HG03280 (cell line): Measurements from ENCODE around the gene BLM.
"Not testable (repeated sequence)": the region's sequence is repeated elsewhere in the genome, so short reads cannot be mapped to it uniquely, and the experiment has no call there.

ENCODE experiments used
- ATAC-seq: cut with Tn5 transposase; IDR thresholded peaks from one replicate; pipeline ENCODE4 v1.9.1; 2021; ENCODE audit warnings: mild to moderate bottlenecking, moderate library complexity; ENCODE audit not compliant: unreplicated experiment

Gene BLM

DNA sequence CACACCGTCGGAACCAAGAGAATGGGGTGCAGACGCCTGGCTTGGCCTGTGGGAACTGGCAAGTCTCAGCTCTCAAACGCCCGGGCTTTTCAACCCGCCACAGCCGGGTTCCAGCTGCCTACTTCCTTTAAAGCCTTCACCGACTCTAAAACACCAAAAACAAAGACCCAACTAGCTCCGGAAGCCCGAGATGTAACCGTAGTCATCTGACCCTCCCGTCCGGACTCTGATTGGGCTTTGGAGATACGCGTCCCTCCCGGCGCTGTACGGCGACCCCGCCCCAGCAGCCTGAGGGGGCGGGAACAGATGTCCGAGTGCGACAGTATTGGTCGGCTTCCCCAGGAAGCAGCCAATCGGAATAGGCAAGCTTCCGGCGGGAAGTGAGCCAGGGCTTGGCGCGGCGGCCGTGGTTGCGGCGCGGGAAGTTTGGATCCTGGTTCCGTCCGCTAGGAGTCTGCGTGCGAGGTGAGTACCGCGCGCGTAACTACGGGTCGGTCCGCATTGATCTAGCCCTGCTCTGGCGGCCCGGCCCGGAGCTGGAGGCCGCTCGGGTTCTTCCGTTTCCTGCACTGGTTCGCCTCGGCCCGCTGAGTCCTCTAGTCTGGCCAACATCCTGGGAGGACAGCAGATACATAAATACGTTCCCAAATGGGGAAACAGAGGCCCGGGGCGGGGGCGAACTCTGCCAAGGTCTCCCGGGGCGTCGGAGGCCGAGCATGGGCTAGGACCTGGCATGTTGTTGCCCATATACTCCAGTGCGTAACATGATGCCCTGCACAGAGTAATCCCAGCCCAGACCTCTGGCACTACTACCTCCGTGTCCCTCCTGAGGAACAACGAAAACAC lies at the start of gene BLM:
BLM (plus strand) TSS at position 371 of the 846 bp plus-strand sequence. CDS start 30,047 bp downstream, outside the sequence.
- ATAC-seq: peak; percentile 99

DNA sequence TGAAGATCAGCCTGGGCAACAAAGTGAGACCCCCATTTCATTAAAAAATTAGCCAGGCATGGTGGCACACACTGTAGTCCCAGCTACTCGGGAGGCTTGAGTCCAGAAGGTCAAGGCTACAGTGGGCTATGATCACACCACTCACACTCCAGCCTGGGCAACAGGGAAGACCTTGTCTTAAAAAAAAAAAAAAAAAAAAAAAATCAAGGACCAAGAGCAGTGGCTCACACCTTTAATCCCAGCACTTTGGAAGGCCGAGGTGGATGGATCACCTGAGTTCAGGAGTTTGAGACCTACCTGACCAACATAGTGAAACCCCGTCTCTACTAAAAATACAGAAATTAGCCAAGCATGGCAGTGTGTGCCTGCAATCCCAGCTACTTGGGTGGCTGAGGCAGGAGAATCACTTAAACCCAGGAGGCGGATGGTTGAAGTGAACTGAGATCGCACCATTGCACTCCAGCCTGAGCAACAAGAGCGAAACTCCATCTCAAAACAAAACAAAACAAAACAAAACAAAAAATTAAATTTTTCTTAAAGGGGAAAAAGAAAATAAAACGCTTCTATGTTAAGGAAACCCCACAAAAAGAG lies 49.3 kb upstream of the BLM start:
- ATAC-seq: not testable (repeated sequence)

DNA sequence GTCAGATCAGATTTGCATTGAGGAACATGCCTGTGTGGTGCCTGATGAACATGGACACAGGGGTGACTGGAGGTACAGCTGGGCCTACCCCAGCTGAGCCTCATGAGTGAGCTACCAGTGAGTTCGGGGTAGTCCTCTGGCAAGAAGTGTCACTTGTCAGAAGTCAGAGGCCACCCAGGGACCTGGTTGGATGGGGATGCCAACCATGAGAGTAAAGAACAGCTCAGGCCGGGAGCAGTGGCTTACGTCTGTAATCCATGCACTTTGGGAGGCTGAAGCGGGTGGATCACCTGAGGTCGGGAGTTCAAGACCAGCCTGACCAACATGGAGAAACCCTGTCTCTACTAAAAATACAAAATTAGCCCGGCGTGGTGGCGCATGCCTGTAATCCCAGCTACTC lies 46.5 kb upstream of the BLM start:
- ATAC-seq: not testable (repeated sequence)

DNA sequence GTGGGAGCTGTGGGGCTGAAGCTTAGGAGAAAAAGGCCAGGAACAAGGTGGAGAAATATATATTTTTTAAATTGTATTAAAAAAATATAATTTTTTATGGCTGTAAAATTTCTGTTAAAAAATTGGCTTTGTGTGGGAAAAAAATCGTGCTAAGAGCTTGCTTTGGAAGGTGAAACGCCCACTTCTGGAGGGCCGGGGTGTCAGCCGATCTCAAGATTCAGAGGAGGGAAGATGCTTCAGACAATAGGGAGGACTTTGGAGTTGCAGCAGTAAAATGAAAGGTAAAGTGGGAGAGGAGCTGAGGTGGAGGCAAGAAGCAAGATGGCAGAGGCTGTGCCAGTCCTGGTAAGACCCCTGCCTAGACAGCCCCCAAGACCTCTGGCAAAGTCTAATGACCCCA lies 45.9 kb upstream of the BLM start:
- ATAC-seq: no peak

DNA sequence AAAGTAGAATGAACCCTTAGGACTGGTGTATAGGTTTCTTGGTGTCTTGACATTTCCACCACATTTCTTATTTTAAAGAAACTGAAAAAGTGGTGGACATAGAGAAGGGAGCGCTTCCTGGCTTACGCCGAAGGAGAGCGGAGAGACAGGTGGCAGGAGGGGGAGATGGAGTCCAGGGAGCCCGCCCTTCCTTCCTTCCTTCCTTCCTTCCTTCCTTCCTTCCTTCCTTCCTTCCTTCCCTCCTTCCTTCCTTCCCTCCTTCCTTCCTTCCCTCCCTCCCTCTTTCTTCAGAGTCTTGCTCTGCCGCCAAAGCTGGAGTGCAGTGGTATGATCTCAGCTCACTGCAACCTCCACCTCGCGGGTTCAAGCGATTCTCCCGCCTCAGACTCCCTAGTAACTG lies 43.8 kb upstream of the BLM start:
- not testable (repeated sequence) for ATAC-seq

DNA sequence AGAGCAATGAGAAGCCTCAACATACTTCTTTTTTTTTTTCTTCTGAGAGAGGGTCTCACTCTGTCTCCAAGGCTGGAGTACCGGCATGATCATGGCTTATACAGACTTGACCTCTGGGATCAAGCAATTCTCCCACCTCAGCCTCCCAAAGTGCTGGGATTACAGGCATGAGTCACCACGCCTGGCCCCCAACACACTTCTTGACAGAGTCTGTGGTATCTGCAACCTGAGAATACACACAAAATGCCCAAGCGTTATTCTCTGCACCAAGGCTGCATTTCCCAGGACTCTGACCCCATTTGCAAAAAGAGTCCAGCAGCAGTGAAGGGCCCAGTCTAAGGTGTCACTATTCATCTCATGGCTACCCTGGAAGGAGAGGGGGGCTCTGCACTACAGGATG lies 42.7 kb upstream of the BLM start:
- ATAC-seq: no peak

DNA sequence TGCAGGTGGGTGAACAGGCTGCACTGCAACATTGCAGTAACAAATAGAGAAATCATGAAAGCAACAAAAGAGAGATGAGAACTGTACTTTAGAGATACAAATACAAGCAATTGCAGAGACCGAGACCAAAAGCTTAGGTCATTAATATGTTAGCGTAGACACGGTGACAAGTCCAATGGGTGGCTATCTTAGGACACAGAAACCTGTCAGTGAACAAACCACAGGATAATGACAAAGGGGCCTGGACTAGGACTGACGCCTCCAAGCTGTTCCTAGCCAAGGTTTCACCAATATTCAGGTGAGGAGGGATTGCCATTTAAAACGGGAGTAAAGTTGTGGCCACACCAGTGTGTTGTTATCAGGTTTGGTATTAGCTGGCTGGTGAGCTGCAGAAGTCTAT lies 41.7 kb upstream of the BLM start:
- ATAC-seq: no peak

DNA sequence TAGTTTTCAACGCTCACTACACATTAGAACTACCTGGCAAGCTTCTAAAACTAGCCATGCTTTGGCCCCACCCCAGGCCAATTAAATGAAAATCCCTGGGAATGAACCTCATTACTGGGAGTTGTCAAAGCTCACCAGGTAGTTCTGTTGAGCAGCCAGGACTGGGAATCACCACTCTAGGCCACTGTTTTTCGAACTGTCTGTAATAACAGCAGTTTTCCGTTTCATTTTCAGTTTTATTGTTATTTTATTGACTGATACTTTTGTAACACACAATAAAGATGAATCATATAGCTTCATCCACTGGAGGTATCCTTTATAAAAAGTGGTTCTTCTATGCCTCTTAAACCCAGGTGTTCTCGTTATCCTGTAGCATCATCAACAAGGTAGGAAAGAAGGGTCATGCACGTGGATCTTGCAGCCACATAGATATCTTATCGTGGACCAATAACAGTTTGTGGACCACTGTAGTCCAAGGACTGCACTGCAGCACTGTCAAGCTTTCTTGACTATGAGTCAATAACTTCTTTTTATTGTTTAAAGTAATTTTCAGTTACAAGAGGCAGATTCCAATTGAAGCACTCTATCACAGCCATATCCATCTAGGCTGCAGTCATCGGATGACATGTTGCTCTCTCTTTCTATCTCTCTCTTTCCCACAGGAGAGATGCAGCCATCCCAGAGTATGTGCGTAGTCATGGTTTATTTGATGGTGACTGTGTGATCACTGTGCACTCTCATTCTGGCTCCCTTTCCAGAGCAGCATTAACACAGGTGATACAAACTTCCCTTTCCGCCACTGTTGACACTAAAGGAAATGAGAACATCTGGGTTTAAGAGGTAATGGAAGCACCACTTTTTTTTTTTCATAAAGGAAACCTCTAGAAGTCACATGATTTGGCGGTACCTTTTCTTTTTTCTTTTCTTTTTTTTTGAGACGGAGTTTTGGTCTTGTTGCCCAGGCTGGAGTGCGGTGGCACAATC lies 39.0 kb upstream of the BLM start:
- no peak for ATAC-seq

DNA sequence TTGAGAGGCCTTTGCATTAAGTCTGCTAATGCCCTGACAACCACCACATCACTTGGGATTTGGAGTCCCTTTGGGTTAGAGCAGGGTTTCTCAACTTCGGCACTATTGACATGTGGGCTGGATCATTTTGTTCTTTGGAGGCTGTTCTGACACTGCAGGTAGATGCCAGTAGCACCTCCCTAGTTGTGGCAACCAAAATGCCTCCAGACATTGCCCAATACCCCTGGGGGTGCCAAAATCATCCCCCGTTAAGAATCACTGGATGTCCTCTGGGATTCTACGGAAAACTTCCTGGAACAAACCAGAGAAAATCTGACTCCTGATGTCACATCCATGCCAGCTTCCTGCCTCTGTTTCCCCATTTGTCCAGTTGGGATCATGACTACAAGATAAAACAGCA lies 37.2 kb upstream of the BLM start:
- ATAC-seq: no peak

DNA sequence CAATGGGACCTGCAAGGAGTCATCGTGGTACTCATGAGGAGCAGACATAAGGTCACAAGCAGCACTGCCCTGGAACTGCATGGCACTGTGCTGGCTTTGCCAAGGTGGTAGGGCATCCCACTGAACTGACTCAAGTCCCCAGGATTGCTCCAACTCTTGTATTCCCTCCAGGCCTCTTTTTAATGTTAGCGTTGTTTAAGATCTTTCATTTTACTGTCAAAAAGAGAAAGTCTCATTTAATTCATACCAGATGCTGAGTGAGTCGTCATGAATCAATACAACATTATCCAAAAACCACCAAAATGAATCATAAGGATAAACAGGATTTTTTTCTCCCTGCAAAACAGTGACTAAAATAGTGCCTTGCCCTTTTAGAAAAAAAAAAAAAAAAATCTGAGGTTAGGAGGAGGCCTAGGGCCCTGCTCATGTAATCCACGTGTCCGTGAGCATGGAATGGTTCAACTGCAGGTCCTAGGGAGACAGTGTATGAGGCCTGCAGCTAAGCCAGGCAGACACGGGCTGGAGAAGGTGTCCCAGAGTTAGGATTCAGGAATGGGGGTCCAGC lies 36.7 kb upstream of the BLM start:
- ATAC-seq: no peak

DNA sequence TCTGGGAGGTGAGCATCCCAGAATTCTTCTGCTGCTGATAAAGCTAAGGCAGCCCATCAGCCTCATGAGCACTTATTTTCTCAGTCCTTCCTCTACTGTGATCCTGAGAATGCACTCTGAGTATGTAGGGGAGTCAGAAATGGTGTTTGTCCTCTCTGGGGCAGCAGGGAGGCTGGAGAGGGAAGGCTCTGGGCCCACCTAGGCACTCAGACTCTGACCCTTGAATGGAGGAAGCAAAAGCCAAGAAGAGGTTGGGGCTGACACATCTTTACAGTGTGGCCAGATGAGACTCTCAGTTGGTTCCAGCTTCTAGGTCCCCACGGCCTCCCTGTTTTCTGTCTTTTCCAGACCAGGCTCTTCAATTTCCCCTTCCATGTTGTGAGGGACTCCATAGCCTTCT lies 36.1 kb upstream of the BLM start:
- ATAC-seq: no peak

DNA sequence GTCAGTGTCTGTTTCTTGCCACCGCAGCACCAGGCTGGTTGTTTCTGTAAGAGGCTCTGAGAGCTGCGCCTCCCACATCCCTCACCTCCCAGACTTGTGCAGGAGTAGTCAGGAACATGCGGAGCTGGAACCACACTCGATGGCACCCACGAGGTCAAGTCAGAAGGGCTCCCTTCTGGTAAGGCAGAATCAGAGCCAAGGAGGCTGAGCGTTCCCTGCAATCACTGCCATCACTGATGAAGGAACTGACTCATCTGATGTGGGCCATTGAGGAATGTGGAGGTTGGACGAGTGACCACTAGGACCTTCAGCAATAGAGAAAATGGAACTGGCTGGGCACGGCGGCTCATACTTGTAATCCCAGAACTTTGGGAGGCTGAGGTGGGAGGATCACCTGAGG lies 35.7 kb upstream of the BLM start:
- ATAC-seq: no peak

DNA sequence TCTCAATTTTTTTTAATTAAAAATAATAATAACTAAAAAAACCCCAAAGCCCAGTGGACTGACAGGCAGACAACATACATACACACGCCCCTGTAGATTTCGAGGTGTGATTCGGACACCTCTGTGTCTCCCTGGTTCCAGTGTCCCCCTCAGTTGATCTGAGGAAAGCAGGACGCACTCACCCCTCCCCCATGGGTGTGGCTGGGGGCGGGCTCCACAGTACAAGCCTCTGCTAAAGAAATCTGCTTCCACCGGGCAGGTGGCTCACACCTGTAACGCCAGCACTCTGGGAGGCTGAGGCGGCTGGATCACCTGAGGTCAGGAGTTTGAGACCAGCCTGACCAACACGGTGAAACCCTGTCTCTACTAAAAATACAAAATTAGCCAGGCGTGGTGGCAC lies 33.8 kb upstream of the BLM start:
- ATAC-seq: no peak

DNA sequence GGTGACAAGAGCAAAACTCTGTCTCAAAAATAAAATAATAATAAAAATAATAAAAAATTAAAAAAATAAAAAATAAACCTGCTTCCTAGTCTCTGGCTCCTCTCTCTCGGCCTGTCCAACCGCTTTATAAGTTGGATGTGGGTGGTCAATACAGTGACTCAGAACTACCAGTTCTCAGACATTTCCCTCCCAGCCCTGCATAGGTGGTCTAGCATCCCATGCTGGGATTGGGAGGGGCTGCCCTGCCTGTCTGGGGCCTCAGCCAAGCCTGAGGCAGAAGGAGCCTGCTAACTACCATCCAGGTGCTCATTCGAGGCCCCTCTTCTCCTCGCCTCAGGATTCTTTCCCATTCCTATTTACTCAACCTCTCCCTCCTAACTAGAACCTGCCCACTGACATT lies 33.3 kb upstream of the BLM start:
- ATAC-seq: no peak

DNA sequence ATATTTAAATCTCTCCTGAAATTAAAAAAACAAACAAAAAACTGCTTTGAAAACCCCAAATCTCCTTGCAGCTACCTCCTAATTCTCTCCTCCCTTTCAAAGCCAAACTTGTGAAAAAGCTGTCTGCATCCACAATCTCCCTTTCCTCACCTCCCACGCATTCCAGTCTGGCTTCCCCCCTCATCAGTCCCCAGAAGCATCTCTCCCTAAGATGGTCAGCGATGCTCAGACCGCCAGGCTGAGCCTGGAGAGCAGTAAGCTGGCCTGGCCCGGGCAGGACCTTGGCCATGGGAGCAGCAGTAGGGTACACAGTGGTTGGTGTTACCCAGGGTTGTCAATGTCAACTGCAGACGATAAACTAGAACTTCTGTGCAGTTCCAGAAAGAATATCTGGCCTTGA lies 32.9 kb upstream of the BLM start:
- no peak for ATAC-seq

DNA sequence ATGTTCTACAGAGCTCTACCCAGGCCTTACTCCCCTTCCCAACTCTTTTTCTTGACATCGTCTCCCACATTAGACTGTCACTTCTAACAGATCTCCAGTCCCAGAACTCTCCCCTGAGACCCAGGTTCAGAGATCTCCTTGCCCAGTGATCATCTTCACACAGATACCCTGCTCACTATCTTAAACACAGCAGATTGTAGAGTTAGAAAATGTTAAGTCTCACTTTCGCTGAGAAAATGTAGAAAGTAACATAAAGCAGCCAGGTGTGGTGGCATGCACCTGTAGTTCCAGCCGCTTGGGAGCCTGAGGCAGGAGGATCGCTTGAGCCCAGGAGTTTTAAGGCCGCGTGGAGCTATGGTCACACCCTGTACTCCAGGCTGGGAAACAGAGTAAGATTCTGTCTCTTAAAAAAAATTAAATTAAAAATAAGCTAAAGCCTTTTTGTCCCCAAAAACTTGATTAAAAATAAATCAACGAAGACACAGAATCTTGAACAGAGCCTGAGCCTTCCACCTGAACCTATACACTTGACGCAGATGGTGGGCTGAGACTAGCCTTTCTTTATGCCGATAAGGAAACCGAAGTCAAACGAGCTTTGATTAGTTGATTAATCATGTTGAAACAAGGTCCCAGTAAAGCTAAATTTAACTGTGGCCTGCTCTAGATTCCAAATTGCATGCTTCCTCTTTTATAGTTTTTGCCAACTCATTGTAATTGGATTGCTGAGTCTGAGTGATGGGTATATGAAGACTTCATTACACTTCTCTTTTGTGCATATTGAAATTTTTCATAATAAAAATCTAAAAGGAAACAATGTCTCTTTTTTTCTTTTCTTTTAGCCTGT lies 31.3 kb upstream of the BLM start:
- no peak for ATAC-seq

DNA sequence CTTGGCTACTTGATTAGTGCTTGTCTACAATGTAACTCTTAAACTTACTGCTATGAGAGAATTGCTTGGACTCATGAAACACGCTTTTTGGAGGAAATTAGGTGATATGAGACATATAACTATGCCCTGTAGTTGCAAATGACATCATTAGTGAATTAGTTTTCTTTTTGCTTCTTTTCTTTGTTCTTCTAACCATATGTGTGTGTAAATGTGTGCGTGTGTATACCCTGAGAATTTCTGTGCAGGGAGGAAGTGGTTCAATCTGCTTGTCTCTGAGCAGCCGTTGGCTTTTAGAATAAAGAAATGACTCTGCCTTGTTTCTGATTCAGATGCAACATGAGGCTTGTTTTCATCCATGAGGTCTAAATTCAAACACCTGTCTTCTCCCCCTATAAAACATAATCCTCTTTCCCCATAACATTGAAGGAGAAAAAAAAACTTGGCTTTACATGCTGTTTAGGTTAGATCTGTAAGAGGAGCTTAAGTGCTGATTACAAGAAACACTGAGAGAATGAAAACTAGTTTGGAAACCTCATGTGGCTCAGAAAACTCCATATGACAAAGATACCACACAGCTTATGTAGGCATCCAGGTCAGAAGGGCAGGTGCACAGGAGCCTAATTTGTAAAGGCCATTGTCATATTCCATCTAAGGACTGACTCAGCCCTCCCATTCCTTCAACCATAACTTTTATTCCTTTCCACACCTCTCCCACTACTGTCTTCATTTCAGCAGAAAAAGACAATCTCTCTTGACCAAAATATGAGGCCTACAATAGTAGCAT lies 30.5 kb upstream of the BLM start:
- peak; percentile 82 for ATAC-seq

DNA sequence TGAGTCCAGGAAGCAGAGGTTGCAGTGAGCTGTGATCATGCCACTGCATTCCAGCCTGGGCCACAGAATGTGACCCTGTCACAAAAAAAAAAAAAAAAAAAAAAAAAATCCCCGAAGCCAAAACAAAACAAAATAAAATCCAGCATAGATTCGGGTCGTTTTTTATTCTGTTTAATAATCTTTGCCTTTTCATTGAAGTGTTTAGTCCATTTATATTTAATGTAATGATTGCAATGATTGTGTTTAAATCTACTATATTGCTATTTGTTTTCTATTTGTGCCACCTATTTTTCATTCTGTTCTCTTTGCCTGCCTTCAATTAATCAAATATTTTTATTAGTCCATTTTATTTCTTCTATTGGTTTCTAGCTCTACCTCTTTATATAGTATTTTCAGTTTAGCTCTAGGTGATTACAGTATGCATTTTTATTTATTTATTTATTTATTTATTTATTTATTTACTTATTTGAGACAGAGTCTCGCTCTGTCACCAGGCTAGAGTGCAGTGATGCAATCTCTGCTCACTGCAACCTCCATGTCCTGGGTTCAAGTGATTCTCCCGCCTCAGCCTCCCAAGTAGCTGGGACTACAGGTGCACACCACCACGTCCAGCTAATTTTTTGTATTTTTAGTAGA lies 27.7 kb upstream of the BLM start:
- not testable (repeated sequence) for ATAC-seq

DNA sequence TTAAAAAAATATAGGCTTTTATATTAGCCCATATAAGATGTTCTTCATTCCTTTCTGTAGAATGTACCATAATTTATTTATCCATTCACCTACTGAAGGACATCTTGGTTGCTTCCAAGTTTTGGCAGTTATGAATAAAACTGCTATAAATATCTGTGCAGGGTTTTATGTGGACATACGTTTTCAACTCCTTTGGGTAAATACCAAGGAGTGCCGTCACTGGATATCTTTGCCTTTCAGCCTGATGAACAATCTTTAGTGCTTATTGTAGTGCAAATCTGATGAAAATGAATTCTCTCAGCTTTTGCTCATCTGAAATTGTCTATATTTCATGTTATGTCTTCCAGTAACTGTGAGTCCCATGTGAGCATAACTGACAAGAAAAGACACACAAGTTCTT lies 26.6 kb upstream of the BLM start:
- ATAC-seq: no peak
